Left renal cortex interstitium (tissue), 4 donors: ENCODE results near the gene SPINDOC. TPM values are rescaled to one million over a fixed set of nuclear protein-coding genes. Genes with fewer than 3 reads are reported as not detected.

ENCODE experiments used
- polyA plus RNA-seq, 4 donors: library from polyadenylated mRNA; unstranded; fragments of 120-200 nt; gene quantifications; one replicate each; pipeline ENCODE4 v1.2.1, GENCODE V29; 2013; ENCODE audit not compliant: insufficient read length in 4 of 4

The SPINDOC gene
- polyA plus RNA-seq, 4 donors = 23.4 to 46.3 (median 37.1) TPM

Other genes with a start within 250 kb of the SPINDOC start
- gene PLAAT3, start 199.0 kb upstream of the SPINDOC start, polyA plus RNA-seq = 10 to 100 TPM; 13.5 to 20.8 (median 14.7) TPM
- 10 to 100 TPM; 15.2 to 20.0 (median 17.0) TPM for gene ATL3, start 142.1 kb upstream of the SPINDOC start, polyA plus RNA-seq
- 100 to 1,000 TPM; 154 to 172 (median 168) TPM for gene RTN3, start 132.0 kb upstream of the SPINDOC start, polyA plus RNA-seq
- gene ZFTA, start 44.7 kb upstream of the SPINDOC start, polyA plus RNA-seq = 10 to 100 TPM; 43.3 to 54.8 (median 48.7) TPM
- gene MARK2, start 25.7 kb downstream of the SPINDOC start, polyA plus RNA-seq = 10 to 100 TPM; 30.4 to 40.4 (median 35.7) TPM
- 10 to 100 TPM in 3 of 4 donors, 1 to 10 TPM in 1; 9.7 to 17.2 (median 13.5) TPM for gene RCOR2, start 103.7 kb downstream of the SPINDOC start, polyA plus RNA-seq
- 10 to 100 TPM; 23.6 to 43.0 (median 35.3) TPM for gene NAA40, start 125.5 kb downstream of the SPINDOC start, polyA plus RNA-seq
- gene COX8A, start 161.2 kb downstream of the SPINDOC start, polyA plus RNA-seq = 100 to 1,000 TPM; 228 to 401 (median 302) TPM
- gene OTUB1, start 173.0 kb downstream of the SPINDOC start, polyA plus RNA-seq = 100 to 1,000 TPM; 101 to 110 (median 105) TPM
- 1 to 10 TPM; 2.5 to 4.6 (median 3.2) TPM for gene FLRT1, start 222.5 kb downstream of the SPINDOC start, polyA plus RNA-seq